Cardiac septum (tissue), 1 donor: ENCODE data around the gene ANKRD34C. TPM values are rescaled to one million over a fixed set of nuclear protein-coding genes. Genes with fewer than 3 reads are reported as not detected.
"Not testable (repeated sequence)": the region's sequence is repeated elsewhere in the genome, so short reads cannot be mapped to it uniquely, and the experiment has no call there.

Source experiments
- DNase-seq: peaks from one replicate; pipeline ENCODE4 v3.0.0-alpha.2; 2020; ENCODE audit warnings: low spot score
- intact Hi-C: fragments of 100-400 bp; cut with DNase I; formaldehyde crosslinking; loops from one replicate; pipeline ENCODE4 v1.14.0; 2022
- total RNA-seq: library from RNA; stranded (reverse); fragmentation: NEBNext Ultra II Directional; extraction: Animal tissue kit (Norgen Biotek cat#: 25700); gene quantifications from one replicate; pipeline ENCODE4 v1.2.1, GENCODE V29; 2021
- donor health status: DM: no; HTN: no; CAD: no.

ANKRD34C gene
- total RNA-seq, 1 donor from 2014 or later, result 0.78 TPM

DNA sequence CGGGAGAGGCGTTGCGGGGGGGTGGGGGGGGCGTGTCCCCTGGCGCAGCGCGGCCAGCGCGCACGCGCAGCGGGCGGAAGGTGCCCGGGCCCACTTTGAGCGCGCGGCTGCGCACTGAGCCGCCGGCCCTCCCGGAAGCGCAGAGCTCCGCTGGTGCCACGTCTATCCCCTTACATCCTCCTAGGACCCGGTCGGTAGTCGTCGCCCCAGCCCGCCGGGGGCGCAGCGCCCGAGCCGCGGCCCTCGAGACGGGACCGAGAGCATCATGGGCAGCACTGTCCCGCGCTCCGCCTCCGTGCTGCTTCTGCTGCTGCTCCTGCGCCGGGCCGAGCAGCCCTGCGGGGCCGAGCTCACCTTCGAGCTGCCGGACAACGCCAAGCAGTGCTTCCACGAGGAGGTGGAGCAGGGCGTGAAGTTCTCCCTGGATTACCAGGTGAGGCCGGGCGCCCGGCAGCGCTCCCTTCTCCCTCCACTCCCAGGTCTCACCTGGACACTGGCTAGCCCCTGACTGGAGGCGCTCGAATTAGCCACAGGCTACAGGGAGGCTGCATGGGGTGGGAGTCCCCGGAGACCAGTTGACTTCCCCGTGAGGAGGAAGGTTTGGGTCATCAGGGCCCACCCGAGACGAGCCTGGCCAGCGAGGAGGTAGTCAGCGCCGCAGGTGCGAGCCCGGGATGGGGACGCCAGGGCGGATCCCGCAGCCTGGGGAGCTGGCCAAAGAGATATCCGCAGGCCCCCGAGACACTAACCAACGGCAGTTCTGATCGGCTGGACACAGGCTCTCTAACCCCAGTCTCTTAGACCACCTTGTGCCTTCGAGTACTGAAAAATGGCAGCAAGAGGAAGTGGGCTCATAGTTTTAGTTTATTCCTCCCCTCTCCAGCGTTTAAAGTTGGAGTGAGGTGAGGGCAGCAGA, 28.7 kb downstream of the ANKRD34C start, which contains the start of gene TMED3:
TMED3 (plus strand) TSS at position 128 of the 916 bp plus-strand sequence; CDS start at position 266, 138 bp downstream.
- peak; percentile 86 for DNase-seq
- intact Hi-C loops, result no loop called here

- no peak for DNase-seq
- intact Hi-C loops, result no loop called here
Measured at GRCh38 chr15:79311901-79312553, 29.5 kb downstream of the ANKRD34C start.

DNA sequence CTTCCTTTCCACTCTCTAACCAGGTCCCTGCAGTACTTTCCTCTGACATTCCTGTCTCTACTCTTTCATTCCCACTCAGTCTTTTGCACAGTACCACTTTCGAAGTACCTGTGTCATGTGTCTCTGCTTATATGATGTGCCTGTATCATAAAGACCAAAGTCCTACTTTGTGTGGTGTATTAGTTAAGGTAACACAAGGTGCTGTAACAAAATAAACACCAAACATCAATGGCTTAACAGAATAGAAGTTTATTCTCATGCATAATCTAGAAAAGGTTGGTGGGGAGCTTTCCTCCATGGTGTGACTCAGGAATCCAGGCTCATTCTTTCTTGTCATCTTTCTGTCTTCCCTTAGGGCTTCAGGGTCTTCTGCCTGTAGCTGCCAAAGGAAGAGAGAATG, 31.7 kb downstream of the ANKRD34C start:
- intact Hi-C loops, result no loop called here
- no peak for DNase-seq

DNA sequence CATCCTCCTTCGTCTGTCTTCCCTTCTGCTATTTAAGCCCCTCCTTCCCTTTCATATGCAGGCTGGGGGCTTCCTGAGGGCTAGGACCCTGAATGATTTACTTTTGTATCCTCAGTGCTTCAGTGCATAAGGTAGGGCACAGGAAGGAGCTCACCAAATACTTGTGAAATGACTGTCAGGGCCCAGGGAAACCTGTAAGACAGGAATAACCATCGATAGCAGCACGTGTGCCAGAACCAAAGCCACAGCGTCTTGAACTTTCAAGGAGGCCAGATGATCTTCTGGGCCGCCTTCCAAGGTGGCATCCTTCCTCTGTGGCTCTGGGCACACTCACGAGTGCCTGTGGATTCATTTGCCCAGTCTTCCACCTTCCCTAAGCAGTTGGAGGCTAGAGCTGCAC, 32.3 kb downstream of the ANKRD34C start:
- DNase-seq, result no peak
- intact Hi-C loops, result no loop called here

DNA sequence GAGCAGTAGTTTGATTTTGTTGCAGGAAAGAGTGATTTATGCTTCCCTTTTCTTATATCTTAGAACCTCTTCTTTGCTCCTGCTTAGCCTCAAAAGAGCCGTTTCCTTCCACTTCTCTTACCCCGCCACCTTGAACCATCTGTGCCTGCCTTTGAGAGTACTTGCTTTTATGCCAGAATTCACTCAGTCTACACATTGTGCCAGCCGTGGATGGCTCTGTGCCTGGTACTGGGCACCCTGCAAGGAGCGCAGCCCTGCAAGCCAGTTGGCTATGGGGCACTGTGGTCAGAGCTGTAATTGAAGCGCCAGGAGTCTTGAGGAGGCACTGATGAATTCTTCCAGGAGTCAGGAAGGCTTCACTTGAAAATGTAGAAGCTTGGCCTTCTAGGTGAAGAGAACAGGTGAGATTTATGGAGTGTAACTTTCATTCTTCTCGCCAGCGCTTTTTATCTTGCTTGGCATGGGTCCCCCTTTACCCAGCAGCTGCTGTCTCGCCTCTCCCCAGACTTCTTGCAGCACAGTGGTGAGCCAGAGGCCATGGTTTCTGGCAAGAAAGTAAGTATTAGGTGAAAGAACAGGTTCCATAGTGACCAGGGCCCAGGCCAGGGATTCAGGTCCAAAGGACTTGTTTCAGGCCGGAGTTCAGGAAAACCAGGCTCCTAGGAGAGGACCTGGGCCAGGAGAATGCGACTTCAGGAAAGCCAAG, 33.3 kb downstream of the ANKRD34C start:
- no peak for DNase-seq
- intact Hi-C loops, result no loop called here

DNA sequence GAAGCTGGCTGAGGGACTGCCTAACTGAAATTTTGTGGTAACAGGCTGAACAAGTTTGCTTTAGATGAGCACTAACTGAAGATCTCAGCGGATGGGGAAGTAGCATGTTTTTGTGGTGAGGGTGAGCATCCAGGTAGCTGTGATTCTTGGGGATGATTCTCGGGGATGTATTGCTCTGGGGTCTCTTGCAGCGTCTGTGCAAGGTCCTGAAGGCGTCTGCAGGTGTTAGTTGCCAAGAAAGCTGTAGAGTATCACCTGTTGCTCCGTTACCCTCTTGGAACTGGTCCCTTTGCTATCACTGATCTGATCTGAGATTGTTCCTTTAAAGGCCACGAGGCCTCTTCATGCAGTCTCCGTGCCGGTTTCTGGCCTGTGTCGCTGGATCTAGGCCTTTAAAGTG, 34.3 kb downstream of the ANKRD34C start:
- DNase-seq, result no peak
- intact Hi-C loops, result no loop called here

DNA sequence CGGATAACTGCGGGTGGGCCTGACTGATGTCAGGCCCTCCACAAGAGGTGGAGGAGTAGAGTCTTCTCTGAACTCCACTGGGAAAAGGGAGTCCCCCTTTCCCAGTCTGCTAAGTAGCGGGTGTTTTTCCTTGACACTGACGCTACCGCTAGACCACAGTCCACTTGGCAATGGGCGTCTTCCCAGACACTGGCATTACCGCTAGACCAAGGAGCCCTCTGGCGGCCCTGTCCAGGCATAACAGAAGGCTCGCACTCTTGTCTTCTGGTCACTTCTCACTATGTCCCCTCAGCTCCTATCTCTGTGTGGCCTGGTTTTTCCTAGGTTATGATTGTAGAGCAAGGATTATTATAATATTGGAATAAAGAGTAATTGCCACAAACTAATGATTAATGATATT, 37.5 kb downstream of the ANKRD34C start:
- DNase-seq, intact Hi-C loops: not testable (repeated sequence)

- intact Hi-C loops, result no loop called here
- no peak for DNase-seq
Measured at GRCh38 chr15:79321876-79322275, 39.4 kb downstream of the ANKRD34C start.

DNA sequence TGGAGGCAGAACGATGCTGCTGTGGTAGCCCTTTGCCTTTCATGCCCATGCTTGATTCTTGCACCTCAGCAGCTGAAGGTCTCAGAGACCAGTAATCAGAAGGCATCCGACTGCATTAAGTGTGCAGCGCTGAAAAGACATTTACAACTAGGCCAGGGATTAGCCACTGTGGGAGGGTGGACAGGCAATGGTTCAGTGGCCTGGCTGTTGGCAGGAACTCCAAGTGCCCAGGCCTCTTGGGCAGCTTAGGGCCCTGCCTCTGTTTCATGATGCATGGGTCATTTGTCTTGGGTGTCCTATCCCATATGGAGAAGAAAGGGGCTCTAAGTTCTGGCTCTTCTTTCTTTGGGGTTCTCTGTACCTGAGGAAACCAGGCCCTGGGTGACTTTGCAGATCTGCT, 39.8 kb downstream of the ANKRD34C start:
- DNase-seq, result no peak
- intact Hi-C loops, result no loop called here

DNA sequence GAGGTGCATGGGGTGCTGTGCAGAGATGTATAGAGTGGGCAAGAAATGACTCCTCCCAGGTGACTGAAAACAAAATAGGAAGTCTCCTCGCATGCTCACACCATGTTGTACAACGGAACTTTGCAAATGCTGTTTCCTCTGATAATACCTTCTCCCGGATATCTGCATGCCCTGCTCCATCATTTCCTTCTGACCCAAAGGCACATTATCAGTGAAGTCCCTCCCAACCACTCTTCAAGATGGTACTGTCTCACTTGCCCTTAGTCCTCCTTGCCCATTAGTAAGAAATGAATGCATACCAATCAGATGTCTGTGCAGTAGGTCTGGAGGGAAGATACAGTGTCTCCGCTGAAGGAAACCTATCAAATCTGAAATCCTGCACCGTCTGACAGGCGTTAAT, 40.4 kb downstream of the ANKRD34C start:
- no peak for DNase-seq
- intact Hi-C loops, result no loop called here

- DNase-seq, result no peak
- intact Hi-C loops, result no loop called here
Measured at GRCh38 chr15:79329171-79329611, 46.7 kb downstream of the ANKRD34C start.

Other genes starting within 250 kb of the ANKRD34C start
- 0.11 TPM for gene RASGRF1, start 191.9 kb upstream of the ANKRD34C start, total RNA-seq
- 27.2 TPM for gene TMED3, start 28.4 kb downstream of the ANKRD34C start, total RNA-seq
- gene MINAR1, start 149.6 kb downstream of the ANKRD34C start, total RNA-seq, result 0.19 TPM